Mucosa of rectum (tissue), 2 donors: ENCODE data around the gene WFDC11.
"Not testable (repeated sequence)": the region's sequence is repeated elsewhere in the genome, so short reads cannot be mapped to it uniquely, and the experiment has no call there.

Experiments
- H3K27ac ChIP-seq, 2 donors: one replicate each; pipeline ENCODE4 v1.7.0; 2013; ENCODE audit warnings: inconsistent platforms in 2 of 2, low read depth in 2 of 2, low read length in 2 of 2
- H3K27me3 ChIP-seq, 2 donors: one replicate each; pipeline ENCODE4 v1.7.0; 2013; ENCODE audit warnings: low read length in 2 of 2; ENCODE audit not compliant: control insufficient read depth in 2 of 2, insufficient read depth in 2 of 2
- H3K36me3 ChIP-seq, 2 donors: one replicate each; pipeline ENCODE4 v1.7.0; 2013; ENCODE audit warnings: low read length in 2 of 2; ENCODE audit not compliant: control insufficient read depth in 2 of 2, insufficient read depth in 2 of 2
- H3K4me1 ChIP-seq, 2 donors: one replicate each; pipeline ENCODE4 v1.7.0; 2013; ENCODE audit warnings: low read length in 2 of 2, mild to moderate bottlenecking in 1 of 2; ENCODE audit not compliant: control insufficient read depth in 2 of 2, insufficient read depth in 2 of 2
- H3K4me3 ChIP-seq, 2 donors: one replicate each; pipeline ENCODE4 v1.7.0; 2013; ENCODE audit warnings: low read length in 2 of 2
- H3K9ac ChIP-seq, 2 donors: one replicate each; pipeline ENCODE4 v1.7.0; 2013; ENCODE audit warnings: low read length in 2 of 2, low read depth in 1 of 2, mild to moderate bottlenecking in 1 of 2
- H3K9me3 ChIP-seq, 2 donors: one replicate each; pipeline ENCODE4 v1.7.0; 2013; ENCODE audit warnings: low read length in 2 of 2; ENCODE audit not compliant: control insufficient read depth in 2 of 2
- donor health status: healthy.
- donor health status: Normal muscosa, but diverticular disease.

Gene WFDC11

GRCh38 chr20:45657038-45657437, 13.0 kb downstream of the WFDC11 start:
- not testable (repeated sequence) for H3K27ac ChIP-seq, H3K36me3 ChIP-seq, H3K9me3 ChIP-seq, H3K4me3 ChIP-seq, H3K27me3 ChIP-seq, H3K4me1 ChIP-seq, H3K9ac ChIP-seq

GRCh38 chr20:45651726-45652125, 18.3 kb downstream of the WFDC11 start:
- H3K9me3 ChIP-seq, H3K4me3 ChIP-seq, H3K27ac ChIP-seq, H3K36me3 ChIP-seq, H3K9ac ChIP-seq, H3K4me1 ChIP-seq, H3K27me3 ChIP-seq: not testable (repeated sequence)

DNA sequence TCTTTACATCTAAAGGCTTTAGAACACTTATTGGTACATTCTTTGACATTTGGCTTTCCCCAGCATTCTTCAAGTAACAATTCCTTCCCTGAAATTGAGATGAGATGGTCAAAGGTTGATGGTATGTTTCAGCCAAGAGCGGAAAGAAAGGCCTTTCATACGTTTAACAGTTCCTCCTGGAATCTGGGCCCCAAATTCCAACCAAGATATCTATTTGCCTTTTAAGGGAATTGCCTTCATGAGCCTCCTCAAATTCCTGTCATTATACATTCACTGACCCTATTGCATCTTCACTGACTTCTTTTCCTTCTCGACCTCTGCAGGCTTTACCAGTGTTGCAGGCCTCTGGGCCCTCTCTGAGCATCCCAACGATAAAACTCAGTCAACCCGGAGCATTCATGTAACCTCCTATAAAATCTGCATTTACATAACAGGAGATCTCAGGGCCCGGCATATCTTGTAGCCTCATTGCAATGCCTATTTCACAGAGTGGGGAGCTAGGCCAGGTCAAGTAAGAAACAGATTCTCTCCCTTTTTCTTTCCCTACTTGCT, 20.7 kb downstream of the WFDC11 start:
- Histone ChIP-seq H3K4me1 (no peaks in the 10 kb centered on the region), H3K9ac (no peak overlapping the region)

DNA sequence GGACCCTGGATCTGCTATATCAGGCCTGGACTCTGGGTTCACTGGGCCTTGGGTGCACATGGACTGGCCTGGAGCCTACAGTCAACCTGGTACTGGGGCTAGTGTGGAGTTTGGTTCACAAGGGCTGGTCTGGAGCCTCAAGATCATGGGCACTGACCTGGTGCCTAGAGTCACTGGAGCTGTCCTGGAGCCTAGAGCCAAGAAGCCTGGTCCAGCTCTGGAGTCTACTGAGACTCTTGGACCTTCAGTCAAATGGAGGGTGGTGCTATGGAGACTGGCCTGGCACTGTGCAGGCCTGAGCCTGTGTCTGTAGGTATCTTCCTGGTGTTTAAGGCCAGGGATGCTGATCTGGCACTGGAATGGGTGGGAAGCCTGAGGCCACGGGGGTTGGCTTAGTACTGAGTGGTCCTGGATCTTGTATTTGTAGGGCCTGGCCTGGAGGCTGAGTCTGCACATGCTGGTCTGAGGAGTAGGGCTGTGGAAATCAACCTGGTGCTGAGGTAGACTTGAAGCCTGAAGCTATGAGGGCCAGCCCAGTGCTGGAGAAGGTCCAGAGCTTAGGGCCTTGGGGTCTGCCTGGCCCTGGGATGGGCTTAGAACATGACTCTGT, 22.5 kb downstream of the WFDC11 start:
- Histone ChIP-seq H3K9me3 (no peaks in the 10 kb centered on the region), H3K4me3 (no peak overlapping the region), H3K36me3 (no peaks in the 10 kb centered on the region), H3K4me1 (no peaks in the 10 kb centered on the region), H3K9ac (no peak overlapping the region), H3K27me3 (no peaks in the 10 kb centered on the region), H3K27ac (no peak overlapping the region)

More for the DNA sequence above, 20.7 kb downstream of the WFDC11 start:
- no peaks in the 10 kb centered on the region for H3K36me3 ChIP-seq
- no peaks in the 10 kb centered on the region for H3K27me3 ChIP-seq
- H3K27ac ChIP-seq = no peak overlapping the region
- H3K4me3 ChIP-seq = no peak overlapping the region
- no peaks in the 10 kb centered on the region for H3K9me3 ChIP-seq

DNA sequence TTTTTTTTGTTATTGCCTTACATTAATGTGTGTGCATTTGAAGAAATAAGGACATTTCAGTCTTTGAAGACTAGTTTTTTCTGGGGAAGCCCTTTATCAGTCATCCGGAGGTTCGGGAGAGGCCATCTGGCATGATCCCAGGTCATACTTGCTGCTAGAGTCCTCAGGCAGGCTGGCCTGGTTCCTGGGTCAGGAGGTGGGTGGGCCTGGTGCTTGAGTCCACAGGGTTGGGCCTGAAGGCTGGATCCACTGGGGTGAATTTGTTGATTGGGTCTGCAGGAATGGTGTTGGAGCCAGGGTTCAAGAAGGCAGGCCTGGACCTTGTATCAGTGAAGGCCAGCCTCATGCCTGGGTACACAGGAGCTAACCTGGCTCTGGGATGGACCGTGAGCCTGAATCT, 23.2 kb downstream of the WFDC11 start:
- Histone ChIP-seq H3K27ac (no peak overlapping the region), H3K4me3 (no peak overlapping the region), H3K4me1 (no peaks in the 10 kb centered on the region), H3K9ac (no peak overlapping the region), H3K36me3 (no peaks in the 10 kb centered on the region), H3K9me3 (no peaks in the 10 kb centered on the region), H3K27me3 (no peaks in the 10 kb centered on the region)

DNA sequence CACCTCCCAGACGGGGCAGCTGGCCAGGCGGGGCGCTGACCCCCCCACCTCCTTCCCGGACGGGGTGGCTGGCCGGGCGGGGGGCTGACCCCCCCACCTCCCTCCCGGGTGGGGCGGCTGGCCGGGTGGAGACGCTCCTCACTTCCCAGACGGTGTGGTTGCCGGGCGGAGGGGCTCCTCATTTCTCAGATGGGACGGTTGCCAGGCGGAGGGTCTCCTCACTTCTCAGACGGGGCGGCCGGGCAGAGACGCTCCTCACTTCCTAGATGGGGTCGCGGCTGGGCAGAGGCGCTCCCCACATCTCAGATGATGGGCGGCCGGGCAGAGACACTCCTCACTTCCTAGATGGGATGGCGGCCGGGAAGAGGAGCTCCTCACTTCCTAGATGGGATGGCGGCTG, 24.2 kb downstream of the WFDC11 start:
- H3K9me3 ChIP-seq, H3K27me3 ChIP-seq, H3K4me3 ChIP-seq, H3K27ac ChIP-seq, H3K4me1 ChIP-seq, H3K36me3 ChIP-seq, H3K9ac ChIP-seq: not testable (repeated sequence)

GRCh38 chr20:45641076-45641475, 29.0 kb downstream of the WFDC11 start:
- H3K9me3 ChIP-seq = not testable (repeated sequence)

GRCh38 chr20:45639687-45640086, 30.4 kb downstream of the WFDC11 start:
- Histone ChIP-seq H3K4me1 (no peaks in the 10 kb centered on the region), H3K9me3 (no peaks in the 10 kb centered on the region), H3K9ac (no peak overlapping the region), H3K4me3 (no peak overlapping the region), H3K36me3 (no peaks in the 10 kb centered on the region), H3K27ac (no peak overlapping the region), H3K27me3 (no peaks in the 10 kb centered on the region)

More at GRCh38 chr20:45641076-45641475, 29.0 kb downstream of the WFDC11 start:
- H3K4me3 ChIP-seq, H3K9ac ChIP-seq, H3K27ac ChIP-seq, H3K4me1 ChIP-seq, H3K27me3 ChIP-seq, H3K36me3 ChIP-seq: not testable (repeated sequence)

GRCh38 chr20:45636513-45636912, 33.5 kb downstream of the WFDC11 start:
- Histone ChIP-seq H3K4me3 (no peak overlapping the region), H3K36me3 (no peaks in the 10 kb centered on the region), H3K27me3 (no peaks in the 10 kb centered on the region), H3K9ac (no peak overlapping the region), H3K27ac (no peak overlapping the region), H3K4me1 (no peaks in the 10 kb centered on the region), H3K9me3 (no peaks in the 10 kb centered on the region)

- H3K9me3 ChIP-seq = no peaks in the 10 kb centered on the region
- H3K36me3 ChIP-seq = no peaks in the 10 kb centered on the region
- H3K9ac ChIP-seq = no peak within 1 kb of the TSS
- H3K4me3 ChIP-seq = no peak within 1 kb of the TSS
- no peak within 1 kb of the TSS for H3K27ac ChIP-seq
- no peaks in the 10 kb centered on the region for H3K4me1 ChIP-seq
- no peaks in the 10 kb centered on the region for H3K27me3 ChIP-seq
Measured at GRCh38 chr20:45631184-45631583, 38.9 kb downstream of the WFDC11 start, which contains the start of gene WFDC9. WFDC9 (minus strand) TSS chr20:45631284; CDS start chr20:45610181, 21,103 bp downstream.
